ENCODE results near the gene CYB5R3.

Gene CYB5R3

GRCh38 chr22:42654436-42655073 is 5.4 kb upstream of the CYB5R3 start:
- no peaks in the 10 kb centered on the region; the same call in 1 of the 2 replicates for H3K4me1 ChIP-seq
- H3K9me3 ChIP-seq = no peaks in the 10 kb centered on the region
- TF ChIP-seq, protein P1, sequence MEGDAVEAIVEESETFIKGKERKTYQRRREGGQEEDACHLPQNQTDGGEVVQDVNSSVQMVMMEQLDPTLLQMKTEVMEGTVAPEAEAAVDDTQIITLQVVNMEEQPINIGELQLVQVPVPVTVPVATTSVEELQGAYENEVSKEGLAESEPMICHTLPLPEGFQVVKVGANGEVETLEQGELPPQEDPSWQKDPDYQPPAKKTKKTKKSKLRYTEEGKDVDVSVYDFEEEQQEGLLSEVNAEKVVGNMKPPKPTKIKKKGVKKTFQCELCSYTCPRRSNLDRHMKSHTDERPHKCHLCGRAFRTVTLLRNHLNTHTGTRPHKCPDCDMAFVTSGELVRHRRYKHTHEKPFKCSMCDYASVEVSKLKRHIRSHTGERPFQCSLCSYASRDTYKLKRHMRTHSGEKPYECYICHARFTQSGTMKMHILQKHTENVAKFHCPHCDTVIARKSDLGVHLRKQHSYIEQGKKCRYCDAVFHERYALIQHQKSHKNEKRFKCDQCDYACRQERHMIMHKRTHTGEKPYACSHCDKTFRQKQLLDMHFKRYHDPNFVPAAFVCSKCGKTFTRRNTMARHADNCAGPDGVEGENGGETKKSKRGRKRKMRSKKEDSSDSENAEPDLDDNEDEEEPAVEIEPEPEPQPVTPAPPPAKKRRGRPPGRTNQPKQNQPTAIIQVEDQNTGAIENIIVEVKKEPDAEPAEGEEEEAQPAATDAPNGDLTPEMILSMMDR (IDR thresholded peaks at IDR 0.05; ENCODE audit: low read depth, low read length) = no peak
- no peaks in the 10 kb centered on the region for H3K27me3 ChIP-seq
- no peak for DNase-seq
- no peak overlapping the region for H3K4me3 ChIP-seq (ENCODE audit: low read depth, low read length)
- H3K36me3 ChIP-seq = no peaks in the 10 kb centered on the region

DNA sequence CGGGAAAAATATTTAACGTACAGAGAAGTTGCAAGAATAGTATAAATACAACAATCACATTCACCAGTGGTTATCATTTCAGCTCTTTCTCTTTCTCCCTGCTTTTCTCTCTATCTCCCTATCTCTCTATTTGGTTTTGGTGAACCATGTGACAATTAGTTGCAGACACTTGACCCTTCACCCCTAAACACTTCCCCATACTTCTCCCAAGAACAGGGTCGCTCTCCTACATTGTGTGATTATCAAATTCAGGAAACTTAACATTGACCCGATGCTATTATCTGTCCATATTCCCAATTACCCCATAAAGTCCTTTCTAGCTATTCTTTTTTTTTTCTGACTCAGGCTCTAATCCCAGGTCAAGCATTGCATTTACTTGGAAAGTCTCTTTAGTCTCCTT is 4.8 kb upstream of the CYB5R3 start:
- Histone ChIP-seq H3K27me3 (no peaks in the 10 kb centered on the region), H3K4me1 (no peaks in the 10 kb centered on the region; the same call in 1 of the 2 replicates), H3K9me3 (no peaks in the 10 kb centered on the region), H3K4me3 (ENCODE audit: low read depth, low read length) (no peak overlapping the region), H3K36me3 (no peaks in the 10 kb centered on the region)
- no peak for DNase-seq
- TF ChIP-seq, protein P1 (IDR thresholded peaks at IDR 0.05; ENCODE audit: low read depth, low read length) = no peak

DNA sequence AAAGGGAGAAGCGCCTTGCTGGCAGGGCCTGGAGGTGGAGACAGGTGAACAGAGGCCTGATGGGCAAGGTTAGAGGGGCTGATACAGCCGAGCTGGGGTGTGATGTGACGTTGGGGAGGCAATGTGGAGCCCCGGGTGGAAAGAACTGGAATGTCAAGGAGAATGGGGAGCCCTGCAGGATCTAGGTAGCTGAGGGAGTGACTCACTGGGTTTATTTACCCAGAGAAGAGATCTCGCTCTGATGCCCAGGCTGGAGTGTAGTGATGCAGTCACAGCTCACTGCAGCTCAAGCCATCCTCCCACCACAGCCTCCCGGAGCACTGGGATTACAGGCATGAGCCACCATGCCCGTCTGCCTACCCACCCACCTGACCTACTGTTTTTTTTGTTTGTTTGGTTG is 1.9 kb upstream of the CYB5R3 start:
- peaks cover 11% of the 10 kb centered on the region for H3K4me1 ChIP-seq
- H3K27me3 ChIP-seq = no peaks in the 10 kb centered on the region
- H3K36me3 ChIP-seq = peaks cover 3% of the 10 kb centered on the region; the same call in 1 of the 2 replicates
- no peak for DNase-seq
- TF ChIP-seq, protein P1 (IDR thresholded peaks at IDR 0.05; ENCODE audit: low read depth, low read length) = no peak
- no peak overlapping the region for H3K4me3 ChIP-seq (ENCODE audit: low read depth, low read length)
- H3K9me3 ChIP-seq = no peaks in the 10 kb centered on the region

DNA sequence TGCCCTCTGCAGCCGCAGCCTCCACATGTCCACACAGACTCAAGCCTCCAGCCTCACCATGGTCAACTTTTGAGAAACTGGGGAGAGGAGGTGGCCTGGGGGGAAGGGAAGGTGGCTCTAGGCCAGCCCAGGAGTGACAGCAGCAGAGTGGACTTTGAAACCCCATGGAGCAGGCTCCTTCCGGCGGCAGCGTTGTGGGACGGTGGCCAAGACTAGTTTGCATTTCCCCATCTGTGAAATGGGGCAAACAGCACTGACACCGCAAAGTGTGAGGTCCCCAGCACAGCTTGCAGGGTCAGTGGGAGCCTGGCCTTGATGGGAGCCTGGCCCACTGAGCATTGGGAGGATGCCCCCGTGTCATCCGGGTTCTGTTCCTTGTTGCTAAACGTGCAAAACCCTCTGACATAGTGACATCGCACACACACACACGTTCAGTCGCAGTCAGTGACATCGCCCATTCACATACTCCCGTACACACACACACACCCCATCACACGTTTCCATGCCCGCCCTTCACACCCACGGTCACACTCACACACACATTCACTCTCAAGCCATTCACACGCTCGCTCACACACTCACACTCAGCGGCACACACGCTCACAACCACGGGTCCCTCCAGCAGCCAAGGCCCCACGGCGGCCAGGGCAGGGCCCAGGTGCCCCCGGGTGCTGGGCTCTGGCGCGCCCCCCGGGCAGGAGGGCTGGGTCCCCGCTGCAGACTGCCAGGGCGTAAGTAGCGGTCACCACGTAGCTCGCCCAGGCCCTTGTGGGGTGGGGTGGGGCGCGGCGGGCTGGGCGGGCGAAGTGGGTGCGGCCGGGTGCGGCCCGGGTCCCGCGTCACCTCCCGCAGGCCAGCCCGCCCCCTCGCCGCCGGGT is 585 bp downstream of the CYB5R3 start:
- Histone ChIP-seq H3K4me1 (peaks cover 14% of the 10 kb centered on the region), H3K4me3 (ENCODE audit: low read depth, low read length) (peak overlapping the region; percentile 92), H3K9me3 (no peaks in the 10 kb centered on the region), H3K36me3 (peaks cover 3% of the 10 kb centered on the region; the same call in 1 of the 2 replicates), H3K27me3 (no peaks in the 10 kb centered on the region)
- TF ChIP-seq, protein P1 (IDR thresholded peaks at IDR 0.05; ENCODE audit: low read depth, low read length) = no peak
- DNase-seq = no peak

DNA sequence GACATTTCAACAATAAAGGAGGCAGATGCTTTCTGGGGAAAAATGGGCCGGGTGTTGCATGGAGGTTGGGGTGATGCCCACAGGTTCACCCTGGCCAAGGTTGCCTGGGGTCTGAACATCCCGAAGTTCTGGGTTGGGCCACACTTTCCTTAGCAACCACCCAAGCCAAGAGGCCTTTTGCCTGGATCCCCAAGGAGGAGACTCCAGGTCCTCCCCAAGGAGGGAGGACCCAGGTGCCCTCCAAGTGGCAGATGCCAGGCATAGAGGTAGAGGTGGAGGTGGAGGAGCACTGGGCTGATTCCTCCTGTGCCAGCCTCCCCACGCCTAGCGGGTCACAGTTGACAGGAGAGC is 1.2 kb downstream of the CYB5R3 start:
- peaks cover 14% of the 10 kb centered on the region for H3K4me1 ChIP-seq
- TF ChIP-seq, protein P1 (IDR thresholded peaks at IDR 0.05; ENCODE audit: low read depth, low read length) = no peak

More for the DNA sequence above, 1.2 kb downstream of the CYB5R3 start:
- peak overlapping the region; percentile 92 for H3K4me3 ChIP-seq (ENCODE audit: low read depth, low read length)
- peaks cover 3% of the 10 kb centered on the region; the same call in 1 of the 2 replicates for H3K36me3 ChIP-seq
- H3K27me3 ChIP-seq = no peaks in the 10 kb centered on the region
- no peaks in the 10 kb centered on the region for H3K9me3 ChIP-seq
- DNase-seq = no peak

All from BE2C (cell line).